CD4-positive, alpha-beta T cell treated with Interleukin-21 for 1 hour (primary cell): Measurements from ENCODE around the gene CA4.
"Not testable (repeated sequence)": the region's sequence is repeated elsewhere in the genome, so short reads cannot be mapped to it uniquely, and the experiment has no call there.

Experiments used
- DNase-seq: peaks from one replicate; pipeline ENCODE4 v3.0.0-alpha.2; 2020

CA4 gene

GRCh38 chr17:60178180-60178579, 28.4 kb downstream of the CA4 start:
- not testable (repeated sequence) for DNase-seq

DNA sequence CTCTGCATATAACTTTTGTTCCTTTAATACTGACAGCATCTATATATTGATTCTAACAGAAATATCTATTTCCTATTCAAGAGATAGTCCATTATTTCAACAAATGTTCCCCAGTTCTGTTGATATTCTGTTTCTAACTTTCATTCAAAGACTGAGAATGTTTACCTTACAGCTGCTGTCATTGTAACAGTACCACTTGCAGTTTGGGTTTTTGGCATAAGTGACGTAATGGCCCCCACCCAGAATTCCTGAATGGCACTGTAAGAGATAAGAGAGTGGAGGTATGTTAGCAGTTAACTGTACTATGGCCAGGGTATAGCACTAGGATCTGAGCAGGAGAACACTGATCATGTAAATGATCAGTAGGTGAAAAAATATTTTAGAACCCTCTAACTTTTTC, 30.6 kb downstream of the CA4 start:
- not testable (repeated sequence) for DNase-seq

- not testable (repeated sequence) for DNase-seq
Measured at GRCh38 chr17:60186372-60186771, 36.6 kb downstream of the CA4 start.

DNA sequence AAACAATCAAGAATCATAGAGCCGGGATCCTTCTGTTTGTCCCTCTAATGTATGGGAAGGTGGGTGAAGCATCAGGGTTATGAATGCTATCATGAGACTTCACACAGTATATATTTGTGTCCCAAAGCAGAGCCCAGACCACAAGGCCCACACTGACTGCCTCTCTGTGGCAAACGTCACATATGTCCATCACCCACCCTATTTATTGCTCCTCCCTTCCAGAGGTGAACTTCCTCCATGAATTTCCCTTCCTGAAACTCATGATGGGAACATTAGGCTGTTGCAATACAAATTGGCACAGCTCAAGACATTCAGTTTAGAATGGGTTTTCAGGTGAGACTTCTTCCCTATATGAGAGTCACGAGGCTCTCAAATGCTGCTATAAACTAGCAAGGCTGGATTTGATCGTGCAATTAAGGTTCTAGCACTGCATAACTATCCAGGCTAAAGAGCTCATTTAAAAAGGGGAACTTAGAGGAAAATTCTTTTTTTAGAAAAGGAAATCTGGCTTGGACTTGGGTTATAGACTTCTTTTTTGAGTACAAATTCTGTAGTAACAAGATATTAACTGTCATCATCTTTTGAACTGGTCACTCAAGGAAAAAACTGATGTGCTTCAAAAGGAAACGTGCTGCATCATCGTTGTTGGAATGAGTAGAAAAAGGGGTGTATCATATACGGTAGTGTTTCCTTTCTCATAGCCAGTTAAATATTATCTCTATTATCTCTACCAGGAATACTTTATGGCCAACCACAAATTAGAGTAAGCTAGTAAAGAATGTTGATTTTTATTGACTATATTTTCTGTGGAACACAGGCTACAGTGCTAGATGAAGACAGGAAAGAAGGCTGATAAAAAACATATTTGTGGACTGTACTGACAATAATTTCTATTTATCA, 37.3 kb downstream of the CA4 start:
- DNase-seq, result not testable (repeated sequence)

DNA sequence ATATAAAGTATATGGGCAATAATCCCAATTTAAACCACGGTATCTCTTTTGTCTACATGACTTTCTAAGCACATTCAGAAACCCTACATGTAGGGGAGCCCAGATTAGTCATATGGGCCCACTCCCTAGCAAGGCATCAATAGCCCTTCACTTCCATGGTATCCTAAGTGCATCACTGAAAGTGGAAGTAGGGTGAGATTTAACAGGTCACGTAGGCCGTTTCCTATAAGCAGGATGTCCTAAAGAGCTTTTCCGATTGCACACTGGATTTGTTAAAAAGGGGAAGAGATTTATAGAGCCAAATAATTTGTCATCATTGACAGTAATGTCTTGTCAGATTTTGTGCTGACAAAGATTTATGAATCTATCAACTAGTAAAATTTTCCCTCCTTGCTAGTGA, 39.0 kb downstream of the CA4 start:
- no peak for DNase-seq

DNA sequence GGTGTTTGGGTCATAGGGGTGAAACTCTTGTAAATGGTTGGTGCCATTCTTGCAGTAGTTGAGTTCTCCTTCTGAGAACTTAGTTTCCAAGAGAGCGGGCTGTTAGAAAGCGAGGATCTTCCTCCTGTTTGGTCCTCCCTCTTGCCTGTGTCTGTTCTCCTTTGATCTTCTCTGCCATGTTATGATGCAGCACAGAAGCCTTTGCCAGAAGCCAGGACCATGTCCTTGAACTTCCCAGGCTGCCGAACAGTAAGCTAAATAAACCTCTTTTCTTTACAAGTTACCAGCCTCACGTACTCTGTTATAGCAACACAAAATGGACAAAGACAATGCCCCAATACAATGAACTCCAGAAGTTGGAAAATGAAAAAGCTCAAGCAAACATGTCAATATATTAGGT, 40.3 kb downstream of the CA4 start:
- DNase-seq, result not testable (repeated sequence)

DNA sequence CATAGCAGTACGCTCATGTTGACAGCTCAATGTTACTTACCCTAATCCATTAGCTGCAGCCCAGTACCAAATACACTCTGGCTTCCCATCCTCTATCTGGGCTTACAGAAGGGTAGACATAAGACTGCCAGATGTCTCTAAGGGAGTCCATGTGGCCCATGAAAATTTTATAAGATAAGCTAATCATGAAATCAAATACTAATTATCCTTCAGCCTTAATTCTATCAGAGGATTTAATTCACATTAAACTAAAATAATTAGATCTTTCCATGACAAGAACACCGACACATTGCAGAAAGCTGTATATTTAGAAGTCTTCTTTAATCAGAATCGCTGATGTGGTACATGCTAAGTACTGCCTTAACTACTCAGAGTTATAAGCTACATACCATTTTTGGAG, 43.3 kb downstream of the CA4 start:
- not testable (repeated sequence) for DNase-seq

DNA sequence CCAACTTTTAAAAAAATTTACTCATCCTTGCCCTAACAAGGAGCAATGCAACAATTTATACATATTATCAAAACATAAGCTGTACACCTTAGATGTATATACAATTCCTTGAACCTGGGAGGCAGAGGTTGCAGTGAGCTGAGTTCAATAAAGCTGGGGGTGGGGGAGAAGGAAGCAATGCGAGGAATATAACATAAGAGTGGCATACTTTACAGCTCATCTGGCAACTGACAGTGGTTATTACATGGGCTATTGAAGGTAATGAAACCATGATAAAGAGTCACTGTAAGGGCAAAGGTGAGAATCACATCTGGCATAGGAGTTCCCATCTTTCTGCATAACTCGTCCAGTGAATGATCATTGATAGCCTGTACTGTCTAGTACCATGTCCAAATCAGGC, 43.7 kb downstream of the CA4 start:
- DNase-seq, result no peak

DNA sequence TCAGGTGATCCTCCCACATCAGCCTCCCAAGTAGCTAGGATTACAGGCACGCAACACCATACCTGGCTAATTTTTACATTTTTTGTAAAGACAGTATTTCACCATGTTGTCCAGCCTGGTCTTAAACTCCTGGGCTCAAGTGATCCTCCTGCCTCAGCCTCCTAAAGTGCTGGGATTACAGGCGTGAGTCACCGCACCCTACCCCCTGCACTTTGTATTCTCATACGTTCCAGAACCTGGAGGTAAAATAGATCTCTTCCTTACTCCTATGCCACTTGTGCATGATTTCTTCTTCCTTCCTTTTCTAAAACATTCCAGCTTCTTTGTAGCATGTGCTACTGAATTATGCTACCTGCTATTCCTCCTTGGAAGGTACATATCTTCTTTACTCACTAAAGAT, 44.4 kb downstream of the CA4 start:
- not testable (repeated sequence) for DNase-seq

DNA sequence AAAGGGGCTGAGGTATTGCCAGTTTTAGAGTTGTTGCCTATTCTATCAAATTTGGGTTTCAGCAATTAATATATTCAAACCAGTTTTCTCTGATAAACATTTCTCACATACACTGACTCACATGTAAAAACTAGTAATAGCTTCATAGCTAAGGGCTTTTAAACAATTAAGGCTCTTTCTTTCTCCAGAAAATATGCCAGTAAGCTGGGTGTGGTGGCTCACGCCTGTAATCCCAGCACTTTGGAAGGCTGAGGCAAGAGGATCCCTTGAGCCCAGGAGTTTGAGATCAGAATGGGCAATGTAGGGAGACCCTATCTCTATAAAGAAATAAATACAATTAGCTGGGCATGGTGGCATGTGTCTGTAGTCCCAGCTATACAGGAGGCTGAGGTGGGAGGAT, 48.9 kb downstream of the CA4 start:
- DNase-seq, result not testable (repeated sequence)

- DNase-seq, result not testable (repeated sequence)
Measured at GRCh38 chr17:60205782-60206181, 56.0 kb downstream of the CA4 start.

DNA sequence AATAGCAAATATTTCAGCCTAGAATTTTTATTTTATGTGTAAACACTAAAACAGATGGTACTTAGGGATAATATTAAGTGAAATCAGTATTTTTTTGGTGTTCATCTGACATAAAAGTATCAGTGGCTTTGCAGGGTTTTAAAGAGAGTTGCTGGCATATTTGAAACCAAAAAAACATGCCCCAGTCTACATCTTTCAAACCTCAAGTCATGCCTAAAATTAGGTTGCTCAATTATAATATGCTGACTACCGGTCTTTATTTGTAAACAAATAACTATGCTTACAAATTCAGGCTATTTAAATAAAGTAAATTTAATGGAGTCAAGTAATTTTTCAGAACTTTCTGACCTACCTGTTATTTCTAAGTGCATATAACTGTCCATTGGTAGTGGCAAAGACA, 58.5 kb downstream of the CA4 start:
- not testable (repeated sequence) for DNase-seq
